HG03469 (cell line): Measurements from ENCODE around the gene TLCD3A.
"Not testable (repeated sequence)": the region's sequence is repeated elsewhere in the genome, so short reads cannot be mapped to it uniquely, and the experiment has no call there.

Experiments used
- ATAC-seq: cut with Tn5 transposase; IDR thresholded peaks from one replicate; pipeline ENCODE4 v1.9.1; 2021; ENCODE audit warnings: mild to moderate bottlenecking, moderate library complexity, moderate number of reproducible peaks; ENCODE audit not compliant: unreplicated experiment

TLCD3A gene

DNA sequence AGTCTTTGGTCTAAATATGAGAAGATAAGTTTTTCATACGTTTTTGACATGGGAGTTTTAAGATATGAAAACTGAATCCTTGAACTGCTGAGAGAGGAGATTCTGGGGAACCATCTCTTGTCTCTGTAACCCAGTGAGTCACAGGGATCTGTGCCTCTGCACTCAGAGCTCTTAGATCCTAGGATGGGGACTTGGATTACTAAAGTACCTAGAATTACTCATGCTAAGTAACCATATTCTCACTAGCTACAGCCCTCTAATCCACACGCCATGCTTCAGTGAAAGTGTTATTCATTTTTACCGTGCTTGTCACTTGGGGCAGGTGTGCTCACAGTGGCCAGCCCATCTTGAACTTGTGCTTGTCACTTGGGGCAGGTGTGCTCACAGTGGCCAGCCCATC lies 51.7 kb downstream of the TLCD3A start:
- ATAC-seq: no peak

DNA sequence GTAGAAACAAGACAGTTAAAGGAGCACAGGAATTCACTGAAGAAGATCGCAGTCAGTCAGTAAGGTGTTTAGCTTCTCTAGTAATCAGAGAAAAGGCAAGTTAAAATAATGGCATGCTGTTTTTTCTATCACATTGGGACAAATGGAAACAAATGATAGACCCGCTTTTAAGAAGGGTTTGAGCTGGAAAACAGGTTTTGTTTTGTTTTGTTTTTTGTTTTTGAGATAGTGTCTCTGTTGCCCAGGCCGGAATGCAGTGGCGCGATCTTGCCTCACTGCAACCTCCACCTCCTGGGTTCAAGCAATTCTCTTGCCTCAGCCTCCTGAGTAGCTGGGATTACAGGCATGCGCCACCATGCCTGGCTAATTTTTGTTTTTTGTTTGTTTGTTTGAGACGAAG lies 53.5 kb downstream of the TLCD3A start:
- not testable (repeated sequence) for ATAC-seq

DNA sequence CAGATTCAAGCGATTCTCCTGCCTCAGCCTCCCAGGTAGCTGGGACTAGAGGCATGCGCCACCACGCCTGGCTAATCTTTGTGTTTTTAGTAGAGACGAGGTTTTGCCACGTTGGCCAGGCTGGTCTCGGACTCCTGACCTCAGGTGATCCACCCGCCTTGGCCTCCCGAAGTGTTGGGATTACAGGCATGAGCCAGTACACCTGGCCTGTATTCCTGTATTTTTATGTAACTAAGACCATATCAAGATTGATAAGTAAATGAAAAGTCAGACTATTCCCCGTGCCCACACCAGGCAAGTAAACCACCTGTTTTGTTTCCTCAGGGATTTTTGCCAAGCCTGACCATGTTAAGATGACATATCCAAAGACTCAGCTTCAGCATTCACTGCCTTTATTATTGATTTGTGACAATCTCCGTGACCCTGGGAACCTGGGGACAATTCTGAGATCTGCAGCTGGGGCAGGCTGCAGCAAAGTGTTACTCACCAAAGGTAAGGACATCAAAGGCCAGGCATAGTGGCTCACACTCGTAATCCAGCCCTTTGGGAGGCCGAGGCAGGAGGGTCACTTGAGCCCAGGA lies 55.3 kb downstream of the TLCD3A start:
- no peak for ATAC-seq

DNA sequence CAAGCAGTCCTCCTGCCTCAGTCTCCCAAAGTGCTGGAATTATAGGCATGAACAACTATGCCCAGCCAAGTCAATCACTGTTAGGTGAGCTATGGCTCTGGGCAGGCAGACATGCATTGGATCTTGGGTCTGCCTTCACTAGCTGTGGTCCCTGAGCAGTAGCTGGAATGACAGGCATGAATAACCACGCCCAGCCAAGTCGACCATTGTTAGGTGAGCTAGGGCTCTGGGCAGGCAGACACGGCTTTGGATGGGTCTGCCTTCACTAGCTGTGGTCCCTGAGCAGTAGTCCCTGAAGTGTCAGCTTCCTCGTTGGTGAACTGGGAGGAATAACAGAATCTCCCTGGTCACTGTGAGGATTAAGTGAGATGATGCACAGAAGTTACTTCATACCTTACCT lies 56.2 kb downstream of the TLCD3A start:
- no peak for ATAC-seq

DNA sequence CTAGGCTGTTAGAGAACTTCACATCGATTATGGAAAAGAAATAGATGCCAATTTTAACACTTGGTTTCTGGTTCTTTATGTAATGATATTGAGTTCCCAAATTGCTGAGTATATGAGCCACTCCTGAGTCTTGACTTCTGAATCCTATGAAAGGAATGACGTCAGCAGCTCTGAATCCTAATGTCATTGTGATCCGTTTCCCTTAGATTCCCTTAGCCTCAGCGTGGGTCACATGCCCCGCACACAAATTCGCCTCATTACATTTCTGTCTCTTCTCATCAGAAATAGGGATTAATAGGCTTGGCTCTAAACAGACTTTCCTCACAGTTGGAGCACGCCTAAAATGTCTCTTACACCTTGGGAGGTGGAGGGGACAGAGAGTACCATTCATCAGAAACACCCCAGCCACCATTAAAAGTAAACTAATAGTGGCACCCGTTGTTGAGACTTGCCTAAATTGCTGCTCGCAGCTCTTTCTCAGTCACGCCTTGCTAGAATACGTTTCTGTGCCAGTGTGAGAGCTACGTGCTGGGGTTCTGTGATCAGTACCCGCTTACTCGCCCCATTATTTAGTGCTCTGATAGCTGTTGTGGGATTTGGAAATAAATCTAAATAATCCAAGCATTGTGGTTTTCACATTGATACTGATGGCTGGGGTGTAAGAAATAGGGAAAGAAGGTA lies 56.9 kb downstream of the TLCD3A start:
- ATAC-seq: no peak

DNA sequence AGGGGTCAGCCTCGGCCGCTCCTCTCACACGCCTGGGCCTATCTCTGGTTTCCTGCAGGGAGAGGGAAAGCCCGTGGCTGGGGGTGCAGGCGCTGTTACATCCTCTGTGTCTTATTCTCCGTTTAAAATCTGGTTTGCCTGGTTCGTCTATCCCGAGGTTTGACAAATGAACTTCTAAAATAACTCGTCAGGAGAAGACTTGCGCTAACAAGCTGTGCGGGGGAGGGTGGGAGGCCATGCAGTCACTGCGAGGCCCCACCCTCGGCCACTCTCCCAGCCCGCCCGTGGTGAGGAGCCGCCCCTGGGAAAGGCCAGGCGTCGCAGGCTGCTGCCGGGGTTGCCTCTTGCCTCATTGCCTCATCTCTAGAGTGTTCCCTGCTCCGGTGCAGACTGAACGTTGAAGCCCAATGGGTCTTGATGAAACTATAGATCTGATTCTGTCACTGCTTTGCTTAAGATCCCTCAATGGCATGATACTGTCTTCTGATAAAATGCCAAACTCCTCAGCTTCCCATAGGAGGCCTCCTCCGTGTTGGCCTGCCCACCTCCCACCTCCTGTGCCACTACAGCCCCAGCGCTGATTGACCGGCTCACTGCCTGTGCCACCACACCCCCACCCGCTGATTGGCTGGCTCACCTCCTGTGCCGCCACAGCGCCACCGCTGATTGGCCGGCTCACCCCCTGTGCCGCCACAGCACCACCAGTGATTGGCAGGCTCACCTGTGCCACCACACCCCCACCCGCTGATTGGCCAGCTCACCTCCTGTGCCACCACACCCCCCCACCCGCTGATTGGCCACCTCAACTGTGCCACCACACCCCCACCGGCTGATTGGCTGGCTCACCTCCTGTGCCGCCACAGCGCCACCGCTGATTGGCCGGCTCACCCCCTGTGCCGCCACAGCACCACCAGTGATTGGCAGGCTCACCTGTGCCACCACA lies 57.8 kb downstream of the TLCD3A start:
- ATAC-seq: not testable (repeated sequence)

DNA sequence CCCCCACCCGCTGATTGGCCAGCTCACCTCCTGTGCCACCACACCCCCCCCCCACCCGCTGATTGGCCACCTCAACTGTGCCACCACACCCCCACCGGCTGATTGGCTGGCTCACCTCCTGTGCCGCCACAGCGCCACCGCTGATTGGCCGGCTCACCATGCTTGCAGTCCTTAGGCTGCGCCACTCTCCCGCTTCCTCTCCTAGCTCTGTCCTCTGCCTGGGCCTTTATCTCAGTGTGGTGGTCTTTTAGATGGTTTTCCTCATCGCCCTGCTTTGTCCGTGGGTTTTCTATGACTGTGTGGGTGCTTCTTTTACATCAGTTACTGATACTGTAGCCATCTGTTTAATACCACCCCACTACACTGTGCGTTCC lies 58.5 kb downstream of the TLCD3A start:
- ATAC-seq: not testable (repeated sequence)

DNA sequence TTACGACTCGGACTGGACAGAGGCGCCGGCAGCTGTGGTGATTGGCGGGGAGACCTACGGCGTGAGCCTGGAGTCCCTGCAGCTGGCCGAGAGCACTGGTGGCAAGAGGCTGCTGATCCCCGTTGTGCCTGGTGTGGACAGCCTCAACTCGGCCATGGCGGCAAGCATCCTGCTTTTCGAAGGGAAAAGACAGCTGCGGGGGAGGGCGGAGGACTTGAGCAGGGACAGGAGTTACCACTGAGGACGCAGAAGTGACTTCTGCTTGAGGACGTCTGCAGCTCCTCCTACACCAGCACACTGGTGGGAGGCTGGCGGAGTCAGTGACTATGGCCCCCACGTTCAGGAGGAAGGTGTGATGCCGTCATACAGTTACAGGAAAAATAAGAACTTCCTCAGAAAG lies 59.4 kb downstream of the TLCD3A start:
- ATAC-seq: no peak

DNA sequence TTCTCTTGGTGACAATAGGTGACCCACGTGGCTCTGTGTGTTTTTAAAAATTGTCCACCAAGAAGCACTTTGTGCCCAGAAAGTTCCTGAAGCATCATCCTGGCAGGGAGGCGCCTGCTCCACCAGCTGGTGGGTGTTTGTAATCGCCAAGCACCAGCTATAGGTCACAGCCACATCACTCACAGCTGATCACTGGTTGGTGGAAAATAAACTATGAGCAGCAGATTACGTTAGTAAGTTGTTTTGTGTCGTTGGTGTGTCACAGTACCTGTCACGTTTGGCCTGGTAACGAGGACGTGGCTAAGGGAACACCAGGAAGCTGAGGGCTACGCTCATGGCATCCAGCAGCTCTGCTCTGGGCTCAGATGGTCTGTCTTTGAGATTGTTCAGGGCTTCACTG lies 59.9 kb downstream of the TLCD3A start:
- ATAC-seq: no peak
